ENCODE measurements around the gene ACTA2.

GRCh38 chr10:88983939-88984338 is 31.4 kb upstream of the ACTA2 start:
- TF ChIP-seq POLR2A (IDR thresholded peaks at IDR 0.05) (no peak), CTCF (IDR thresholded peaks at IDR 0.05) (no peak), EP300 (IDR thresholded peaks at IDR 0.05) (no peak), POLR2AphosphoS5 (IDR thresholded peaks at IDR 0.05) (no peak)
